Subcutaneous adipose tissue (tissue), 4 donors: ENCODE results near the gene CCNE1. TPM values are rescaled to one million over a fixed set of nuclear protein-coding genes. Genes with fewer than 3 reads are reported as not detected.

ENCODE experiments used
- CTCF ChIP-seq: fragments of 450-650 bp; IDR thresholded peaks from one replicate; pipeline ENCODE4 v1.5.1; 2016; ENCODE audit warnings: low read depth, mild to moderate bottlenecking, control low read depth, antibody characterized with exemption, moderate library complexity
- total RNA-seq, 4 donors: library from RNA; depleted of rRNA; stranded (reverse); fragments of >200 nt; gene quantifications; one replicate each; pipeline ENCODE4 v1.1.0, GENCODE V29; 2016

The CCNE1 gene
- 1 to 10 TPM; 1.1 to 2.7 (median 2.1) TPM for total RNA-seq

- TF ChIP-seq CTCF, result no peak
Observed at GRCh38 chr19:29811125-29812079, at the start of gene CCNE1. CCNE1 (plus strand) TSS chr19:29811991; CDS start chr19:29812556, 565 bp downstream.

GRCh38 chr19:29763196-29763595 lies 48.6 kb upstream of the CCNE1 start:
- no peak for TF ChIP-seq CTCF

- no peak for TF ChIP-seq CTCF
Observed at GRCh38 chr19:29764361-29764760, 47.4 kb upstream of the CCNE1 start.

GRCh38 chr19:29766100-29766499 lies 45.7 kb upstream of the CCNE1 start:
- no peak for TF ChIP-seq CTCF

DNA sequence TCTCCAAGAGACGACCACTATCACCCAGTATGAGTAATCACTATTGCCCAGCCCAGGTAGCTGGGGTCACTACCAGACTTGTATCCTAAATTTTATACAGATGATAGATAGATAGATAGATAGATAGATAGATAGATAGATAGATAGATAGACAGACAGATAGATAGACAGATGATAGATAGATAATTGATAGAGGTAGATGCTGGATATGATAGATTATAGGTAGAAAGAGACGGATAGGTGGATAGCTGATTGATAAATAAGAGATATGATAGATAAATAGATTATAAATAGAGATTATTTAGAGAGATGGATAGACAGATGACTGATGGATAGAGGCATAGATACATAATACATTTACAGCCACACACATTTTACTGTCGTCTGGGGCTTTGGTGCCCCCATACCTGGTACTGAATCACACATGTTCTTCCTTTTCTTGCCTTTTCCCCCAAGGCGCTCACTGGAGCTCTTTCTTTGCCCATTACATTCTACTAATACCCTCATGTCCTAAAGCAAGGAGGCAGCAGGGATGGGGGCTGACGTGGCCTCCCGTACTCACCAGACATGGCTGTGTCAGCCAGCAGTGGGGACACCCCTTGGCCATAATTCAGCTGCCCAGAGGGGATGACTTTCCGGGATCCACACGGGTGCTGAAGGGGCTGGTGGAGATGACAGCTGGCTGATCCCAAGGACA lies 44.6 kb upstream of the CCNE1 start:
- TF ChIP-seq CTCF, result no peak

GRCh38 chr19:29768166-29768565 lies 43.6 kb upstream of the CCNE1 start:
- TF ChIP-seq CTCF, result no peak

GRCh38 chr19:29769997-29770396 lies 41.8 kb upstream of the CCNE1 start:
- no peak for TF ChIP-seq CTCF
